ENCODE measurements around the gene FAHD1.

DNA sequence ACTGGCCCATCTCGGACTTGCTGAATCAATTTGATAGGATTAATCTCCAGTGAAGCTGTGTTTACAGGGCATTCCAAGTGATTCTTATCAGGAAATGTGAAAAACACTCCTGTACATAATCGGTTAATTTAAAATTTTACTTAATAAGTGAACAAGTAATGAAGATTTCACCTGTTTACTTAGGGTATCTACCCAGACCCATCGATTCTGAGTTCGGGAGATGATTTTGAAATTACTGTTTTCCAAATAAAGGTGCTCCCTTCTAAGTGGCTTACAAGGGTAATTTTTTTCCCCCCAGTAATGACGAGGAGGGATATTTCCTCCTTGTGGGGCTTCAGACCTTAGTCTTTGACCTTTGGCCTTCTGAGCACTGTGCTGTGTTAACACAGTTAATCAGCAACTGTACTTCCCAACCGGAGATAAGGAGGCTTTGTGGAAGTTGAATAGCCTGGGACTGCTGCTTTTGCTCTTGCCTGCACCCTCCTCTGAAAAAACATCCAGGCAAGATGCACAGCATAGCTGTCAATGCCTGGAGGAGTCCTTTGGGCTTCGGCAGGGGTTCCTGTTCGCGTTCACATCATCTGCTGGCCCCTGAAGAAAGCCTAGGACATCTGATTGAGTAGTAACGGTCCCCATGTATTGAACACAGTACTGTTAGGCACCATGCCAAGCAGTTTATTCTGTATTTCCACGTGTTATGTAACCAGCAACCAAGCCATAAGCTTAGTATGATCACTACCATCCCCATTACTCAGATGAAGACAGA, 1.8 kb downstream of the FAHD1 start:
- TF ChIP-seq CTCF (IDR thresholded peaks at IDR 0.05; ENCODE audit: insufficient read depth, low read length, poor library complexity, severe bottlenecking) = no peak
- TF ChIP-seq EZH2phosphoT487 (conservative IDR thresholded peaks at IDR 0.05; ENCODE audit: low read length) = no peak
